Liver (tissue), 3 donors: ENCODE data around the gene POLR1H.

Source experiments
- CTCF ChIP-seq: fragments of 150-350 bp; IDR thresholded peaks from 2 replicates; pipeline ENCODE4 v1.5.1; 2017; ENCODE audit warnings: improper control_type of control experiment, low read depth, low read length; ENCODE audit not compliant: missing input control
- RAD21 ChIP-seq, 2 donors: IDR thresholded peaks; 2 replicates each; pipeline ENCODE4 v1.6.1; 2016; ENCODE audit warnings: antibody characterized with exemption in 2 of 2, mild to moderate bottlenecking in 2 of 2
- donor health status: healthy.
- donor health status: healthy.

DNA sequence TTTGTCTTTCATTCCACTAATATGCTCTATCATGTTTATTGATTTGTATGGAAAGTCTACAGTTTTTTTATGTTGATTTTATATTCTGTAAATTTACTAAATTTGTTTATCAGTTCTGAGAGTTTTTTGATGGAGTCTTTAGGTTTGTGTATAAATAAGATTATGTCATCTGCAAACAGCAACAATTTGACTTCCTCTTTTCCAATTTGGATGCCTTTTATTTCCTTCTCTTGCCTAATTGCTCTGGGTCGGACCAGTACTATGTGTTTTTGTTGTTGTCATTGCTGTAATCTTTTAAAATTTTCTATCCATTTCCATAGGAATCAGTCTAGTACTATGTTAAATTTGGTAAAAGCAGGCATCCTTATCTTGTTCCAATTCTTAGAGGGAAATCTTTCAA is 31.5 kb upstream of the POLR1H start:
- no peak for TF ChIP-seq CTCF
- TF ChIP-seq RAD21 (IDR thresholded peaks at IDR 0.05): no peak
